Activated T-helper 1 cell treated with anti-CD3 and anti-CD28 coated beads, Interleukin-12 subunit alpha, Interleukin-12 subunit beta, Interleukin-2, Interleukin-4 antibody, amounts not matched to agents 30 ng/mL and 10 ng/mL and 1 ng/mL, durations not matched to agents 14 hours and 24 hours and 36 hours (primary cell): ENCODE results near the gene ARPC4. TPM values are rescaled to one million over a fixed set of nuclear protein-coding genes. Genes with fewer than 3 reads are reported as not detected.
"Not testable (repeated sequence)": the region's sequence is repeated elsewhere in the genome, so short reads cannot be mapped to it uniquely, and the experiment has no call there.

ENCODE experiments used
- DNase-seq: peaks from one replicate; pipeline ENCODE4 v3.0.0; 2021; ENCODE audit warnings: low spot score
- H3K27ac Mint-ChIP-seq: one replicate; pipeline ENCODE4 v1.8.0; 2021; ENCODE audit warnings: mild to moderate bottlenecking, mixed read lengths
- H3K27me3 Mint-ChIP-seq: one replicate; pipeline ENCODE4 v1.8.0; 2022; ENCODE audit warnings: mild to moderate bottlenecking, moderate library complexity, mixed read lengths; ENCODE audit not compliant: insufficient read depth
- H3K36me3 Mint-ChIP-seq: one replicate; pipeline ENCODE4 v1.8.0; 2021; ENCODE audit warnings: low read depth, mixed read lengths
- H3K4me1 Mint-ChIP-seq: one replicate; pipeline ENCODE4 v1.8.0; 2021; ENCODE audit warnings: low read depth, mixed read lengths
- H3K4me3 Mint-ChIP-seq: one replicate; pipeline ENCODE4 v1.8.0; 2021; ENCODE audit warnings: mild to moderate bottlenecking, moderate library complexity, mixed read lengths
- H3K9me3 Mint-ChIP-seq: one replicate; pipeline ENCODE4 v1.8.0; 2021; ENCODE audit warnings: mixed read lengths
- intact Hi-C: fragments of 100-400 bp; cut with micrococcal nuclease; formaldehyde crosslinking; loops from one replicate; pipeline ENCODE4 v1.15.1; 2024
- total RNA-seq: library from RNA; stranded (reverse); gene quantifications from 2 replicates; pipeline ENCODE4 v1.2.3, GENCODE V29; 2022

Gene ARPC4
- total RNA-seq, 1 donor from 2014 or later: 268 TPM

DNA sequence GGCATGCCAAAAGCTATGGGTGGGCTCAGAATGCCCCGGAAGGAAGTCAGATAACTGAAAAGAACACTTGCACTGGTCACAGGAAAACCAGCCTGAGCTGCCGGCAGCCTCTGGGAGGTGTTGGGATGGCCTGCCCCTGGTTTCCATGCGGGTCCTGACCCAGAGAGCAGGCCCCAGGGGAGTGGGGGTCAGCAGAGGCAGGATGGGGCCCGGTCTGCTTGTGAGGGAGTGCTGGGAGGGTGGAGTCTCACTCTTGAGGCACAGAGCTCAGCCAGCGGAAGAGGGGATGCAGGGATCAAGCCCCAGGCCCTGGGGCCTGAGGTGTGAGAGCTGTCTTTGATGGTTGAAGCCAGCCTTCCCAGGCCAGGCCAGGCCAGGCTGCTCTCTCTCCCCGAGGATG, 53.3 kb downstream of the ARPC4 start:
- Mint-ChIP-seq H3K36me3 (peaks cover 12% of the 10 kb centered on the region), H3K4me1 (peaks cover 28% of the 10 kb centered on the region), H3K4me3 (no peak overlapping the region), H3K27me3 (peaks cover 12% of the 10 kb centered on the region), H3K9me3 (no peaks in the 10 kb centered on the region), H3K27ac (no peak overlapping the region)
- intact Hi-C loops: loop anchor here (10.0 kb wide), 1 partner anchor 269 kb away; the partner anchor contains the start of gene BRK1
- DNase-seq: no peak

DNA sequence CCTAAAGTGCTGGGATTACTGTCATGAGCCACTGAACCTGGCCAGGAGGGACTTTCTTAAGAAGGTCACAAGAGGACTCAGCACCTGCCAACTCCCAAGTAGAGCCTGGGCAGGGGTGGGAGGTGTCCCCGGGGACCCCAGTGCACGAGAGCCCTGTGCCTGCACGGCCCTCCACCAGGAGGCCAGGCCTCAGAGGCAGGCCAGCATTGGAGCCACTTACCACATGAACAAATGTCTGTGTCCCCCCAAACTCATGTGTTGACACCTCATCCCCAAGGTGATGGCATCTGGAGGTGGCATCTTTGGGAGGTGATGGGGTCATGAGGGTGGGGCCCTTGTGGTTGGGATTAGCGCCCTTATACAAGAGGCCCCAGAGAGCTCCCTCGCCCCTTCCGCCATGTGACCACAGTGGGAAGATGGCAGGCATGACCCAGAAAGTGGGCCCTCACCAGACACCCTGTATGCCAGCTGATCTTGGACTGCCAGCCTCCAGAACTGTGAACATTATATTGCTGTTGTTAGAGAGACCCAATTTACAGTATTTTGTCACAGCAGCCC, 54.1 kb downstream of the ARPC4 start:
- DNase-seq: no peak
- no peak overlapping the region for H3K4me3 Mint-ChIP-seq
- H3K4me1 Mint-ChIP-seq: peaks cover 24% of the 10 kb centered on the region
- H3K9me3 Mint-ChIP-seq: no peaks in the 10 kb centered on the region
- H3K36me3 Mint-ChIP-seq: peaks cover 4% of the 10 kb centered on the region
- no peak overlapping the region for H3K27ac Mint-ChIP-seq
- H3K27me3 Mint-ChIP-seq: peaks cover 14% of the 10 kb centered on the region
- intact Hi-C loops: loop anchor here (10.0 kb wide), 1 partner anchor 268 kb away; the partner anchor contains the start of gene BRK1

DNA sequence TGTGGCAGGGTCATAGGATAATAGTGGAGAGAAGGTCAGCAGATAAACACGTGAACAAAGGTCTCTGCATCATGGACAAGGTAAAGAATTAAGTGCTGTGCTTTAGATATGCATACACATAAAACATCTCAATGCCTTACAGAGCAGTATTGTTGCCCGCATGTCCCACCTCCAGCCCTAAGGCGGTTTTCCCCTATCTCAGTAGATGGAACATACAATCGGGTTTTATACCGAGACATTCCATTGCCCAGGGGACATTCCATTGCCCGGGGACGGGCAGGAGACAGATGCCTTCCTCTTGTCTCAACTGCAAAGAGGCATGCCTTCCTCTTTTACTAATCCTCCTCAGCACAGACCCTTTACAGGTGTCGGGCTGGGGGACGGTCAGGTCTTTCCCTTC, 55.0 kb downstream of the ARPC4 start:
- not testable (repeated sequence) for H3K4me3 Mint-ChIP-seq, DNase-seq, H3K9me3 Mint-ChIP-seq, H3K27ac Mint-ChIP-seq, H3K36me3 Mint-ChIP-seq
- H3K4me1 Mint-ChIP-seq: peaks cover 18% of the 10 kb centered on the region
- H3K27me3 Mint-ChIP-seq: peaks cover 22% of the 10 kb centered on the region
- intact Hi-C loops: loop anchor here (10.0 kb wide), 1 partner anchor 267 kb away; the partner anchor contains the start of gene BRK1

DNA sequence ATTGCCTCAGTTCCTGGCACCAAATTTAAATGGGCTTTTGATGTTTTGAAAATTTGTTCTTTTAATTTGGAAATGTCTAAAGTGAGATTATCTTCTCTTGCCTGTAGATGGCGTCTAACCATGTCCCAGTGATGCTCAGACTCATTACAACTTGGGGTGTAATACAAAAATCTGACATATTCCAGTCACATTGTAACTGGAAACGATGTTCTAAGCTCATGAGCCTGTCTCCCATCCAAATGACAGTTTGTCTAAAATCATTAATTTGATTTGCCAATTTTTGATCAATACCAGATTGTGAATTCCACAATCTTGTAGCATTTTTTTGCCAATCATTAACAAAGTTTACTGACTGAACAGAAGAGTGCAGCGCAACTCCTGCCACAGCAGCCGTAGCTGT, 56.0 kb downstream of the ARPC4 start:
- H3K27me3 Mint-ChIP-seq: peaks cover 29% of the 10 kb centered on the region
- not testable (repeated sequence) for H3K4me3 Mint-ChIP-seq, H3K36me3 Mint-ChIP-seq, H3K27ac Mint-ChIP-seq, DNase-seq, H3K9me3 Mint-ChIP-seq
- H3K4me1 Mint-ChIP-seq: peaks cover 18% of the 10 kb centered on the region
- intact Hi-C loops: loop anchor here (10.0 kb wide), 1 partner anchor 266 kb away; the partner anchor contains the start of gene BRK1

DNA sequence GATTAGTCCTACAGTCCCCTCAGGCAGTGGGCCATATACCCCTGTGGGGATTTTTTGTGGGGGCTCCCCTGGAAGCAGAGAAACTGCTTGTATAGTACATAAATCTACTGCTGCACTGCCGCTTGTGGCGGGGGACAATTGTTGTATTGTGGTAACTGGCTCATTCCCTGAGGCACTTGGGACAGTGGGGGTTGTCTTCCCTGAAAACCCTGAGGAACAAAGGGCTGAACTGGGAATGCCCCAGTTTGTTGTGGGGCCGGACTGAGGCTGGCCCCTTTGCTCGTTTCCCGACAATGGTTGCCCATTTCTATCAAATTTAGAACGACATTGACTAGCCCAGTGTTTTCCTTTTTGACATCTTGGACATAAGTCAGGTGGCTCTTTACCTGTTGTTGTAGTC, 58.5 kb downstream of the ARPC4 start:
- intact Hi-C loops: not testable (repeated sequence)

DNA sequence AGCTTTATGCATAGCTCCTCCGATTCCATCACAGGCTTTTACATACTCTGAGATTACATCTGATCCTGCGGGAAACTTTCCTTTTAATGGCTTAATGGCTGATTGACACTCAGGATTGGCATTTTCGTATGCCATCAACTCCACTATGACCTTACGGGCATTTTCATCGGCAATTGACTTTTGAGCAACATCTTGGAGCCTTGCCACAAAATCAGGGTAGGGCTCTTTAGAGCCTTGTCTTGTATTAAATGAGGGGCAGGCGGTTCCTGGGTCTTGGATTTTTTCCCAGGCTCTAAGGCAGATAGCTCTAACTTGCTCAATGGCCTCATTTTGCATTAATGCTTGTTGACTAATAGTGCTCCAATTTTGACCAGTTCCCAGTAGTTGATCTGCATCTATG, 59.0 kb downstream of the ARPC4 start:
- H3K4me1 Mint-ChIP-seq, H3K4me3 Mint-ChIP-seq, H3K36me3 Mint-ChIP-seq, H3K27ac Mint-ChIP-seq, intact Hi-C loops, H3K9me3 Mint-ChIP-seq, DNase-seq: not testable (repeated sequence)
- peaks cover 33% of the 10 kb centered on the region for H3K27me3 Mint-ChIP-seq

More for the DNA sequence above, 58.5 kb downstream of the ARPC4 start:
- not testable (repeated sequence) for H3K4me1 Mint-ChIP-seq, H3K4me3 Mint-ChIP-seq, H3K36me3 Mint-ChIP-seq, H3K9me3 Mint-ChIP-seq, DNase-seq, H3K27ac Mint-ChIP-seq
- peaks cover 33% of the 10 kb centered on the region for H3K27me3 Mint-ChIP-seq

GRCh38 chr3:9852528-9852927, 59.6 kb downstream of the ARPC4 start:
- no peaks in the 10 kb centered on the region for H3K9me3 Mint-ChIP-seq
- no peak overlapping the region for H3K4me3 Mint-ChIP-seq
- intact Hi-C loops: no loop called here
- peaks cover 33% of the 10 kb centered on the region for H3K27me3 Mint-ChIP-seq
- H3K27ac Mint-ChIP-seq: no peak overlapping the region
- no peaks in the 10 kb centered on the region for H3K36me3 Mint-ChIP-seq
- no peak for DNase-seq
- H3K4me1 Mint-ChIP-seq: peaks cover 4% of the 10 kb centered on the region

GRCh38 chr3:9854291-9854940, 61.5 kb downstream of the ARPC4 start:
- H3K4me1 Mint-ChIP-seq, H3K4me3 Mint-ChIP-seq, H3K36me3 Mint-ChIP-seq, intact Hi-C loops, DNase-seq, H3K9me3 Mint-ChIP-seq, H3K27ac Mint-ChIP-seq: not testable (repeated sequence)
- peaks cover 33% of the 10 kb centered on the region for H3K27me3 Mint-ChIP-seq

GRCh38 chr3:9855594-9855993, 62.7 kb downstream of the ARPC4 start:
- DNase-seq: no peak
- intact Hi-C loops: no loop called here
- H3K9me3 Mint-ChIP-seq: no peaks in the 10 kb centered on the region
- no peaks in the 10 kb centered on the region for H3K4me1 Mint-ChIP-seq
- H3K4me3 Mint-ChIP-seq: no peak overlapping the region
- no peak overlapping the region for H3K27ac Mint-ChIP-seq
- H3K27me3 Mint-ChIP-seq: peaks cover 29% of the 10 kb centered on the region
- no peaks in the 10 kb centered on the region for H3K36me3 Mint-ChIP-seq

Other genes with a start within 250 kb of the ARPC4 start
- not detected in 2 replicates for gene LHFPL4, start 239.3 kb upstream of the ARPC4 start, total RNA-seq
- 42.9 and 46.9 TPM in 2 replicates for gene MTMR14, start 143.6 kb upstream of the ARPC4 start, total RNA-seq
- 0.93 TPM in 1 of 2 replicates, not detected in the other for gene CPNE9, start 89.2 kb upstream of the ARPC4 start, total RNA-seq
- gene BRPF1, start 61.3 kb upstream of the ARPC4 start, total RNA-seq: 44.6 and 45.9 TPM in 2 replicates
- 40.2 and 40.6 TPM in 2 replicates for gene OGG1, start 43.1 kb upstream of the ARPC4 start, total RNA-seq
- 55.0 and 57.8 TPM in 2 replicates for gene CAMK1, start 23.1 kb upstream of the ARPC4 start, total RNA-seq
- 63.4 and 63.6 TPM in 2 replicates for gene TADA3, start 609 bp upstream of the ARPC4 start, total RNA-seq
- gene TTLL3, start 17.2 kb downstream of the ARPC4 start, total RNA-seq: 26.5 and 33.6 TPM in 2 replicates
- 79.2 and 79.5 TPM in 2 replicates for gene RPUSD3, start 50.9 kb downstream of the ARPC4 start, total RNA-seq
- not detected in 2 replicates for gene CIDEC, start 87.2 kb downstream of the ARPC4 start, total RNA-seq
- gene JAGN1, start 97.5 kb downstream of the ARPC4 start, total RNA-seq: 42.4 and 46.3 TPM in 2 replicates
- 3.2 and 3.5 TPM in 2 replicates for gene IL17RE, start 109.8 kb downstream of the ARPC4 start, total RNA-seq
- gene IL17RC, start 124.0 kb downstream of the ARPC4 start, total RNA-seq: 0.64 and 0.83 TPM in 2 replicates
- gene CRELD1, start 140.8 kb downstream of the ARPC4 start, total RNA-seq: 18.7 and 20.6 TPM in 2 replicates
- 16.4 and 16.8 TPM in 2 replicates for gene PRRT3, start 159.3 kb downstream of the ARPC4 start, total RNA-seq
- gene EMC3, start 193.8 kb downstream of the ARPC4 start, total RNA-seq: 38.8 and 43.1 TPM in 2 replicates
- 63.4 and 64.2 TPM in 2 replicates for gene FANCD2, start 233.4 kb downstream of the ARPC4 start, total RNA-seq